Fibroblast of pulmonary artery (primary cell): ENCODE data around the gene CCR5.

Experiments
- DNase-seq: peaks from one replicate; pipeline ENCODE4 v3.0.0-alpha.2; 2010; ENCODE audit warnings: low read depth
- H3K4me3 ChIP-seq: replicated peaks from 2 replicates; pipeline ENCODE4 v1.5.1; 2011; ENCODE audit warnings: low read depth, mild to moderate bottlenecking, control low read depth, low read length, moderate library complexity
- TF ChIP-seq, protein P1 (sequence below): IDR thresholded peaks from 2 replicates; pipeline ENCODE4 v1.5.1; 2011; ENCODE audit warnings: mild to moderate bottlenecking, control low read depth, low read length, inconsistent platforms; ENCODE audit errors: missing control alignments

Gene CCR5

GRCh38 chr3:46423588-46423987 lies 52.8 kb downstream of the CCR5 start:
- TF ChIP-seq, protein P1, sequence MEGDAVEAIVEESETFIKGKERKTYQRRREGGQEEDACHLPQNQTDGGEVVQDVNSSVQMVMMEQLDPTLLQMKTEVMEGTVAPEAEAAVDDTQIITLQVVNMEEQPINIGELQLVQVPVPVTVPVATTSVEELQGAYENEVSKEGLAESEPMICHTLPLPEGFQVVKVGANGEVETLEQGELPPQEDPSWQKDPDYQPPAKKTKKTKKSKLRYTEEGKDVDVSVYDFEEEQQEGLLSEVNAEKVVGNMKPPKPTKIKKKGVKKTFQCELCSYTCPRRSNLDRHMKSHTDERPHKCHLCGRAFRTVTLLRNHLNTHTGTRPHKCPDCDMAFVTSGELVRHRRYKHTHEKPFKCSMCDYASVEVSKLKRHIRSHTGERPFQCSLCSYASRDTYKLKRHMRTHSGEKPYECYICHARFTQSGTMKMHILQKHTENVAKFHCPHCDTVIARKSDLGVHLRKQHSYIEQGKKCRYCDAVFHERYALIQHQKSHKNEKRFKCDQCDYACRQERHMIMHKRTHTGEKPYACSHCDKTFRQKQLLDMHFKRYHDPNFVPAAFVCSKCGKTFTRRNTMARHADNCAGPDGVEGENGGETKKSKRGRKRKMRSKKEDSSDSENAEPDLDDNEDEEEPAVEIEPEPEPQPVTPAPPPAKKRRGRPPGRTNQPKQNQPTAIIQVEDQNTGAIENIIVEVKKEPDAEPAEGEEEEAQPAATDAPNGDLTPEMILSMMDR = no peak
- H3K4me3 ChIP-seq = no peak overlapping the region
- peak; percentile 42 for DNase-seq
